Ishikawa (cell line): Measurements from ENCODE around the gene SRSF4.

Experiments used
- CEBPB ChIP-seq: IDR thresholded peaks from 2 replicates; pipeline ENCODE4 v1.6.1; 2012
- CREB1 ChIP-seq: IDR thresholded peaks from 2 replicates; pipeline ENCODE4 v1.6.1; 2012; ENCODE audit warnings: low read depth
- EGR1 ChIP-seq: IDR thresholded peaks from 2 replicates; pipeline ENCODE4 v1.6.1; 2012
- EP300 ChIP-seq: IDR thresholded peaks from 2 replicates; pipeline ENCODE4 v1.6.1; 2012; ENCODE audit warnings: borderline replicate concordance
- FOXM1 ChIP-seq: IDR thresholded peaks from 2 replicates; pipeline ENCODE4 v1.6.1; 2012; ENCODE audit warnings: low read depth, borderline replicate concordance
- NFIC ChIP-seq: IDR thresholded peaks from 2 replicates; pipeline ENCODE4 v1.6.1; 2012
- RAD21 ChIP-seq: IDR thresholded peaks from 2 replicates; pipeline ENCODE4 v1.6.1; 2012; ENCODE audit warnings: low read depth
- REST ChIP-seq: IDR thresholded peaks from 2 replicates; pipeline ENCODE4 v1.6.1; 2012; ENCODE audit warnings: low read depth, mild to moderate bottlenecking
- TAF1 ChIP-seq: IDR thresholded peaks from 2 replicates; pipeline ENCODE4 v1.6.1; 2012; ENCODE audit warnings: low read depth, mild to moderate bottlenecking
- TCF12 ChIP-seq: IDR thresholded peaks from 2 replicates; pipeline ENCODE4 v1.6.1; 2012; ENCODE audit warnings: low read depth
- TEAD4 ChIP-seq: IDR thresholded peaks from 2 replicates; pipeline ENCODE4 v1.6.1; 2012
- YY1 ChIP-seq: IDR thresholded peaks from 2 replicates; pipeline ENCODE4 v1.6.1; 2012; ENCODE audit warnings: low read depth
- ZBTB7A ChIP-seq: IDR thresholded peaks from 2 replicates; pipeline ENCODE4 v1.6.1; 2012; ENCODE audit warnings: low read depth
- TF ChIP-seq, protein P1 (sequence below): IDR thresholded peaks from 2 replicates; pipeline ENCODE4 v1.6.1; 2012
- TF ChIP-seq, protein P2 (sequence below): IDR thresholded peaks from 2 replicates; pipeline ENCODE4 v1.6.1; 2012

SRSF4 gene

GRCh38 chr1:29112705-29113412 lies 68.8 kb downstream of the SRSF4 start:
- TF ChIP-seq TAF1 = no peak
- no peak for TF ChIP-seq CEBPB
- TF ChIP-seq RAD21 = no peak
- no peak for TF ChIP-seq TCF12
- TF ChIP-seq NFIC = no peak
- TF ChIP-seq, protein P1, sequence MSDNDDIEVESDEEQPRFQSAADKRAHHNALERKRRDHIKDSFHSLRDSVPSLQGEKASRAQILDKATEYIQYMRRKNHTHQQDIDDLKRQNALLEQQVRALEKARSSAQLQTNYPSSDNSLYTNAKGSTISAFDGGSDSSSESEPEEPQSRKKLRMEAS = no peak
- TF ChIP-seq YY1 = no peak
- TF ChIP-seq FOXM1 = no peak
- no peak for TF ChIP-seq EP300
- TF ChIP-seq CREB1 = no peak
- no peak for TF ChIP-seq EGR1
- no peak for TF ChIP-seq ZBTB7A
- TF ChIP-seq REST = no peak
- TF ChIP-seq TEAD4 = no peak
- TF ChIP-seq, protein P2, sequence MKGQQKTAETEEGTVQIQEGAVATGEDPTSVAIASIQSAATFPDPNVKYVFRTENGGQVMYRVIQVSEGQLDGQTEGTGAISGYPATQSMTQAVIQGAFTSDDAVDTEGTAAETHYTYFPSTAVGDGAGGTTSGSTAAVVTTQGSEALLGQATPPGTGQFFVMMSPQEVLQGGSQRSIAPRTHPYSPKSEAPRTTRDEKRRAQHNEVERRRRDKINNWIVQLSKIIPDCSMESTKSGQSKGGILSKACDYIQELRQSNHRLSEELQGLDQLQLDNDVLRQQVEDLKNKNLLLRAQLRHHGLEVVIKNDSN = no peak

DNA sequence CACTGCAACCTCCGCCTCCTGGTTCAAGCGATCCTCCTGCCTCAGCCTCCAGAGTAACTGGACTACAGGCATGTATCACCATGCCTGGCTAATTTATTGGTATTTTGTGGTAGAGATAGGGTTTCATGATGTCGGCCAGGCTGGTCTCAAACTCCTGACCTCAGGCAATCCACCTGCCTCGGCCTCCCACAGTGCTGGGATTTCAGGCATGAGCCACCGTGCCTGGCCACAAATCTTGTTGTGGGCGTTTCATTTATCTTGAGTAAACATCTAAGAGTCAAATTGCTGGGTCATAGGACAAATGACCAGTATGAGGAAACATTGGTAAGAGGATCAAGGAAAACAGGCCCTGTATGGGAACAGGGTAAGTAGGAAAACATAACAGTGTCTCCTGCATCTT lies 75.9 kb downstream of the SRSF4 start:
- no peak for TF ChIP-seq FOXM1

- no peak for TF ChIP-seq TAF1
- no peak for TF ChIP-seq EP300
- no peak for TF ChIP-seq YY1
- TF ChIP-seq RAD21 = no peak
- TF ChIP-seq CEBPB = no peak
- TF ChIP-seq TCF12 = no peak
- TF ChIP-seq ZBTB7A = no peak
- TF ChIP-seq FOXM1 = no peak
- TF ChIP-seq, protein P2 = no peak
Measured at GRCh38 chr1:29100487-29100886, 81.2 kb downstream of the SRSF4 start.

GRCh38 chr1:29099286-29099685 lies 82.4 kb downstream of the SRSF4 start:
- TF ChIP-seq ZBTB7A (no peak), YY1 (no peak), TCF12 (no peak), TEAD4 (no peak), NFIC (no peak), TAF1 (no peak), CREB1 (no peak), EP300 (no peak), CEBPB (no peak), EGR1 (no peak), FOXM1 (no peak), RAD21 (no peak)
- TF ChIP-seq, protein P1 = no peak
- TF ChIP-seq, protein P2 = no peak
